ENCODE results near the gene GOSR1.
"Not testable (repeated sequence)": the region's sequence is repeated elsewhere in the genome, so short reads cannot be mapped to it uniquely, and the experiment has no call there.

GOSR1 gene

DNA sequence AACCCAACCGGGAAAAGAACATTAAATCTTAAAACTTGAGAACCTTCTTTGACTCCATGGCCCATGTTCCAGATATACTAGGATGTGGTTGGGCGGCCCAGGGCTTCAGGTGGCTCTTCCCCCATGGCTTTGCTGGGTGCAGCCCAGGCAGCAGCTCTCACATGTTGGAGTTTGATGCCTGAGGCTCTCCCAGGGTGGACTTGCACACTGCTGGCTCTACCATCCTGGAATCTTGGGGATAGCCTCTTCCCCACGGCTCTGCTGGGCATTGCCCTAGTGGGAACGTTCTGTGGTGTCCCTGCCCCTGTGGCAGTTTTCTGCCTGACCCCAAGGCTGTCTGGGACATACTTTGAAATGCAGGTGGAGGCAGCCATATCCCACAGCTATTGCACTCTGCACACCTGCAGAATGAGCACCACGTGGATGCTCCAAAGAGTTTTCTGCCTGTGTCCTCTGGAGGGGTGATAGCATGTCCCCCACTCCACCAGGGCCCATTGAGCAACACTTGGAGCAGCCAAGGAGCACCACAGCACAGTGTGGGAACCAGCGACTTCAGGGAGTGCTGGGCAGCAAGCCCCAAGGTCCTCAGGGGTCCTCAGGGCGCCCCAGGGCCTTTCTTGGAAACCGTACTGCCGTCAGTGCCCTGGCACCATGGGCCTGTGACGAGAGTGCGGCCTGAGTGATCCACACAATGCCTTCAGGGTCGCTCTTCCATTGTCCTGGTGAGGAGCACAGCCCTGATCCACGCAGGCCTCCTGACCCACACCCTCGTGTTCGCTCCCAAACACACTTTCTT lies 70.8 kb downstream of the GOSR1 start:
- no peaks in the 10 kb centered on the region for H3K9me3 ChIP-seq
- TF ChIP-seq, protein P1, sequence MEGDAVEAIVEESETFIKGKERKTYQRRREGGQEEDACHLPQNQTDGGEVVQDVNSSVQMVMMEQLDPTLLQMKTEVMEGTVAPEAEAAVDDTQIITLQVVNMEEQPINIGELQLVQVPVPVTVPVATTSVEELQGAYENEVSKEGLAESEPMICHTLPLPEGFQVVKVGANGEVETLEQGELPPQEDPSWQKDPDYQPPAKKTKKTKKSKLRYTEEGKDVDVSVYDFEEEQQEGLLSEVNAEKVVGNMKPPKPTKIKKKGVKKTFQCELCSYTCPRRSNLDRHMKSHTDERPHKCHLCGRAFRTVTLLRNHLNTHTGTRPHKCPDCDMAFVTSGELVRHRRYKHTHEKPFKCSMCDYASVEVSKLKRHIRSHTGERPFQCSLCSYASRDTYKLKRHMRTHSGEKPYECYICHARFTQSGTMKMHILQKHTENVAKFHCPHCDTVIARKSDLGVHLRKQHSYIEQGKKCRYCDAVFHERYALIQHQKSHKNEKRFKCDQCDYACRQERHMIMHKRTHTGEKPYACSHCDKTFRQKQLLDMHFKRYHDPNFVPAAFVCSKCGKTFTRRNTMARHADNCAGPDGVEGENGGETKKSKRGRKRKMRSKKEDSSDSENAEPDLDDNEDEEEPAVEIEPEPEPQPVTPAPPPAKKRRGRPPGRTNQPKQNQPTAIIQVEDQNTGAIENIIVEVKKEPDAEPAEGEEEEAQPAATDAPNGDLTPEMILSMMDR (IDR thresholded peaks at IDR 0.05) = no peak
- H3K36me3 ChIP-seq = no peaks in the 10 kb centered on the region
- H3K4me1 ChIP-seq (ENCODE audit: control insufficient read depth in 1 of 2, insufficient read depth in 1 of 2, low read depth in 1 of 2, low read length in 1 of 2) = no peaks in the 10 kb centered on the region
- no peak overlapping the region for H3K4me3 ChIP-seq (ENCODE audit: low read depth in 1 of 2, low read length in 1 of 2)
- H3K27me3 ChIP-seq = no peaks in the 10 kb centered on the region
- H3K27ac ChIP-seq = no peak overlapping the region

DNA sequence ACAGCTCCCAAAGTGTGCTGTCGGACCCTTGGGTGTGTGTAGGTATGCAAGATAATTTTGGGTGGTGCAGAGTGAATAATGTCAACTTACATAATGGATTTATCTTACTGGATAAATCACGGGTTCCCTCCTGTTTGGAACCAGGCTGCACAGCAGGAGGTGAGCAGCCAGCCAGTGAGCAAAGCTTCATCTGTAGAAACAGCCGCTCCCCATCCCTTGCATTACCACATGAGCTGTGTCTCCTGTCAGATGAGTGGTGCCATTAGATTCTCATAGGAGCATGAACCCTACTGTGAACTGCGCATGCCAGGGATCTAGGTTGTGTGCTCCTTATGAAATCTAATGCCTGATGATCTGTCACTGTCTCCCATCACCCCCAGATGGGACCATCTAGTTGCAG lies 72.0 kb downstream of the GOSR1 start:
- H3K4me3 ChIP-seq (ENCODE audit: low read depth in 1 of 2, low read length in 1 of 2); H3K4me1 ChIP-seq (ENCODE audit: control insufficient read depth in 1 of 2, insufficient read depth in 1 of 2, low read depth in 1 of 2, low read length in 1 of 2); H3K36me3 ChIP-seq; H3K9me3 ChIP-seq; H3K27me3 ChIP-seq; H3K27ac ChIP-seq: not testable (repeated sequence)

DNA sequence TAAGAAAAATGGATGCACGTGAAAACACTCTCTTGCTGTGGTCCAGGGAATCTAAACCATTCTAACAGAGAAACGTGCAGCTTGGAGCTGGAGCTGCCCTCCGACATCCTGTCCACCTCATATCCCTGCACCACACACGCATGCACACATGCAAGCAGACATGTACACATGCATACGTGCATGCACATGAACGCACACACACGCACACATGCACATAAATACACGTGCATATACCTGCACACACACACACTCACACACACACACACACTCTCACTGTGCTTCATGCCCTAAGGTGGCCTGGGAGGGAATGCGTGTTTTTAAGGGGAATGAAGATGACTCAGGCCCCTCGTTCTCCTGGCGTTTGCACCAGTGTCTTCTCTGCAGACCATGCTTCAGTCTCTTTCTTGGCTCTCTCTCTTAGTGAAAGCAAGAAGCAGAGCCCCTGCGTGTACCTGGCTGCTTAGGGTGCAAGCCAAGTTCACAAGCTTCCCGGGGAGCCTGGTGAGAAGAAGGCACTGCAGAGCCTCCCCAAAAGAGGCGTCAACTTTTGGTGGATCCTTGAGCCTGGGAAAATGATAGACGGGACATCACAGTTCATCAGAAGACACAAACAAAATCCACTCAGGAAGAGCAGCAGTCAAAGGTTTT lies 72.8 kb downstream of the GOSR1 start:
- Histone ChIP-seq H3K9me3 (no peaks in the 10 kb centered on the region), H3K36me3 (no peaks in the 10 kb centered on the region), H3K4me1 (ENCODE audit: control insufficient read depth in 1 of 2, insufficient read depth in 1 of 2, low read depth in 1 of 2, low read length in 1 of 2) (no peaks in the 10 kb centered on the region), H3K27ac (no peak overlapping the region), H3K27me3 (no peaks in the 10 kb centered on the region), H3K4me3 (ENCODE audit: low read depth in 1 of 2, low read length in 1 of 2) (no peak overlapping the region)
- TF ChIP-seq, protein P1 (IDR thresholded peaks at IDR 0.05) = no peak

DNA sequence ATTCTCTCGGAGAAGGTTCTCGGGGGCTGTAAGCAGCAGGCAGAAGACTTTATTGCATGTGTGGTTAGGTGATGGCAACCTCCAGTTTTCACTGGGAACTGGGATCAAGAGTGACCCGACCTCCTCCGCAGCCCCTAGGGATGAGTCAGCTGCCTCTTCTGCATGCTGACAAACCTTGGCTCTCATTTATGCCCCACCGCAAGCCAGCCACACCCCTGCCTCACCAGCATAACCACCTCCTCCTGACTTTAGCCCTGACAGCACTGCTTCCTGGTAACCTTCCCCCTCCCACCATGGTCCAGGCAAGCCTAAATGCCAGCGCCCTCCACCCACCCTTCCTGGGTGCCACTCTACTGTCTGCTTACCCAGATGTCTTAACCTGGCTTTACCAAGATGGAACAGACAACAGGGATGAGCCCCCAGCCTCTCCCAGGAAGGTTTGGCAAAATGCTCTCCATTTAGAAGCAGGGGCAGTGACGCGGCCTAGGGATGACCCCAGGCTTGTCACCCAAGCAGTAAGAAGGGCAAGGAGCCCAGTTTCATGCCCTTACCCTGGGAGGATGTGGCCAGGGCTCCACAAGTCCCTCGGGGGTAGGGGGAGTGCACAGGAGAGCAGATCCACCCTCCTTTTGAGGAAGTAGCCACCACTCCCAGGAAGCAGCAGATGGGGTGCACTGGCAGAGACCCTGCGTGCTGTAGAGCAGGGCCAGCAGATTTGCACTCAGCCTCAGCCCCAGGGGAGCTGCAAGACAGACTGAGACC lies 73.5 kb downstream of the GOSR1 start:
- Histone ChIP-seq H3K36me3 (no peaks in the 10 kb centered on the region), H3K4me3 (ENCODE audit: low read depth in 1 of 2, low read length in 1 of 2) (no peak overlapping the region), H3K4me1 (ENCODE audit: control insufficient read depth in 1 of 2, insufficient read depth in 1 of 2, low read depth in 1 of 2, low read length in 1 of 2) (no peaks in the 10 kb centered on the region), H3K27me3 (no peaks in the 10 kb centered on the region), H3K27ac (no peak overlapping the region), H3K9me3 (no peaks in the 10 kb centered on the region)
- TF ChIP-seq, protein P1 (IDR thresholded peaks at IDR 0.05) = no peak

DNA sequence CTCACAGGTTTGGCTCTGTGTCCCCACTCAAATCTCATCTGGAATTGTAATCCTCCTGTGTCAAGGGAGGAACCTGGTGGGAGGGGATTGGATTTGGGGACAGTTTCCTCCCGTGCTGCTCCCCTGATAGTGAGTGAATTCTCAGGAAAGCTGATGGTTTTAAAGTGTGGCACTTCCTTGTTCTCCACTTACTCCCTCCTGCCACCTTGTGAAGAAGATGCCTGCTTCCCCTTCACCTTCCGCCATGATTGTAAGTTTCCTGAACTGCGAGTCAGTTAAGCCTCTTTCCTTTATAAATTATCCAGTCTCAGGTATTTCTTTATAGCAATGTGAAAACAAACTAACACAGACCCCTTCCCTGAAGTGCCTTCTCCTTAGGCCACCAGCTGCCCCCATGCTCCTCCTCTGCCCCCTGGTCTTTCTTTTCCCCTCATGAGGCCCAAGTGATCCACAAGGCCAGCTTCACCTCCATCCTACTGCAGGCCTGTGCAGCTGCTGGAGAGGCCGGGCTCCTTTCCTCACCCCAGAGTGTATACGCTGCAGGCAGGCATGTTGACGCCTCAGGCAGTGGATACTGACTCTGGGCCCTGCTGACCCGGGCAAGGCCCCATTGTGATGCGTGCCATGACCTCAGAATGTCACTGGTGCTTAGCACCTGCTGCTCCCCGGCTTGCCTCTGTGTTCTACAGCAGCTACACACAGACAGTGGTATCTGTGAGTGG lies 74.2 kb downstream of the GOSR1 start:
- H3K27ac ChIP-seq; H3K4me1 ChIP-seq (ENCODE audit: control insufficient read depth in 1 of 2, insufficient read depth in 1 of 2, low read depth in 1 of 2, low read length in 1 of 2); H3K27me3 ChIP-seq; H3K4me3 ChIP-seq (ENCODE audit: low read depth in 1 of 2, low read length in 1 of 2); H3K36me3 ChIP-seq; H3K9me3 ChIP-seq: not testable (repeated sequence)

DNA sequence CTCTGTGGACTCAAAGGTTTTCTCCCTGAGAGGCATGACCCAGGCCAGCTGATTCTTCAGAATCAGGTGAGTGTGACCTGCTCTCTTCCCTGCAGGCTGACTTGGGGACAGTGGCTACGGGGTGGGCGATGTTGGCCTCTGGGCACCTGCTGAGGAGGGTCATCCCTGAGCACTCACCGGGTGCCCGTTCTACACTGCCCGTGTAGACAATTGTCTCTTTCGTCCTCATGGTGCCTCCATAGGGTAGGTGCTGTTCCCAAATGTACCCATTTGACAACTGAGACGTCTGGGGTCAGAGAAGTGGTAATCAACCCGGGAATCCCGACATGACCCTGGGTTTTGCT lies 74.8 kb downstream of the GOSR1 start:
- Histone ChIP-seq H3K9me3 (no peaks in the 10 kb centered on the region), H3K4me3 (ENCODE audit: low read depth in 1 of 2, low read length in 1 of 2) (no peak overlapping the region), H3K36me3 (no peaks in the 10 kb centered on the region), H3K27ac (no peak overlapping the region), H3K27me3 (no peaks in the 10 kb centered on the region), H3K4me1 (ENCODE audit: control insufficient read depth in 1 of 2, insufficient read depth in 1 of 2, low read depth in 1 of 2, low read length in 1 of 2) (no peaks in the 10 kb centered on the region)
- TF ChIP-seq, protein P1 (IDR thresholded peaks at IDR 0.05) = no peak

Data from neutrophil (primary cell).